ENCODE data around the gene MBTPS1. TPM values are rescaled to one million over a fixed set of nuclear protein-coding genes. Genes with fewer than 3 reads are reported as not detected.

MBTPS1 gene
- polyA plus RNA-seq, 3 donors: 26.4 to 73.8 (median 28.0) TPM

GRCh38 chr16:84085271-84085667 is 31.5 kb downstream of the MBTPS1 start:
- peaks cover 36% of the 10 kb centered on the region for H3K79me2 ChIP-seq (ENCODE audit: insufficient read depth, low read length)
- H3K27me3 ChIP-seq (ENCODE audit: control insufficient read depth in 2 of 2, insufficient read depth in 2 of 2, low read length in 2 of 2): no peaks in the 10 kb centered on the region
- Mint-ChIP-seq H3K27me3 (ENCODE audit: low read depth in 3 of 3) (peaks cover 0 to 3% (median 0%) of the 10 kb centered on the region in 3 donors), H3K27ac (peak overlapping the region in 2 of 7 donors; percentile 10 to 20), H3K4me3 (no peak overlapping the region), H3K9me3 (no peaks in the 10 kb centered on the region), H3K4me1 (peaks cover 68% of the 10 kb centered on the region), H3K36me3 (peaks cover 70% of the 10 kb centered on the region in 2 donors)
- H3K9ac ChIP-seq (ENCODE audit: insufficient read depth, low read length, poor library complexity, severe bottlenecking): no peak overlapping the region
- peak overlapping the region; percentile 6 to 42 for H3K27ac ChIP-seq (ENCODE audit: low read depth in 1 of 2, low read length in 2 of 2)
- H3K4me3 ChIP-seq (replicated peaks in 1 of 3; ENCODE audit: low read depth in 2 of 3, low read length in 3 of 3): no peak overlapping the region
- H3K36me3 ChIP-seq (replicated peaks in 1 of 2; ENCODE audit: control insufficient read depth in 1 of 2, insufficient read depth in 2 of 2, low read length in 2 of 2): peaks cover 44 to 70% of the 10 kb centered on the region in 2 donors
- WGBS (ENCODE audit: insufficient coverage): 76% methylated on average over 3 of the region's 8 CpGs
- intact Hi-C loops (cut with micrococcal nuclease): loop anchor here (5.0 kb wide), 2 partner anchors 47 to 102 kb away; partner anchors contain the start of gene TAF1C (in 1 of the 2)
- no peak overlapping the region for H3K4me2 ChIP-seq (replicated peaks; ENCODE audit: extremely low read depth, low read length, poor library complexity, severe bottlenecking)
- H4K20me1 ChIP-seq (ENCODE audit: insufficient read depth, low read length): peaks cover 10% of the 10 kb centered on the region
- no peaks in the 10 kb centered on the region for H3K9me3 ChIP-seq (replicated peaks in 1 of 2; ENCODE audit: control insufficient read depth in 1 of 2, insufficient read depth in 1 of 2, low read length in 2 of 2)
- no peak for TF ChIP-seq CTCF (IDR thresholded peaks at IDR 0.05)
- no peak for DNase-seq
- H2AFZ ChIP-seq (ENCODE audit: insufficient read depth, low read depth, low read length, poor library complexity, severe bottlenecking): no peak overlapping the region
- peaks cover 60 to 67% of the 10 kb centered on the region in 2 donors for H3K4me1 ChIP-seq (ENCODE audit: control insufficient read depth in 1 of 2, insufficient read depth in 2 of 2, low read length in 2 of 2)

GRCh38 chr16:84084570-84085270 is 32.0 kb downstream of the MBTPS1 start:
- Mint-ChIP-seq H3K4me3 (no peak overlapping the region), H3K9me3 (no peaks in the 10 kb centered on the region), H3K27me3 (ENCODE audit: low read depth in 3 of 3) (peaks cover 0 to 3% (median 0%) of the 10 kb centered on the region in 3 donors), H3K36me3 (peaks cover 70% of the 10 kb centered on the region in 2 donors), H3K27ac (peak overlapping the region in 3 of 7 donors; percentile 7 to 70 (median 57)), H3K4me1 (peaks cover 68% of the 10 kb centered on the region)
- peak in 2 of 3 donors; percentile 48 to 63 for DNase-seq
- peaks cover 10% of the 10 kb centered on the region for H4K20me1 ChIP-seq (ENCODE audit: insufficient read depth, low read length)
- H3K27ac ChIP-seq (ENCODE audit: low read depth in 1 of 2, low read length in 2 of 2): peak overlapping the region; percentile 6 to 42
- peak; percentile 77 for TF ChIP-seq CTCF (IDR thresholded peaks at IDR 0.05)
- no peaks in the 10 kb centered on the region for H3K27me3 ChIP-seq (ENCODE audit: control insufficient read depth in 2 of 2, insufficient read depth in 2 of 2, low read length in 2 of 2)
- H3K4me1 ChIP-seq (ENCODE audit: control insufficient read depth in 1 of 2, insufficient read depth in 2 of 2, low read length in 2 of 2): peaks cover 60 to 67% of the 10 kb centered on the region in 2 donors
- H3K9me3 ChIP-seq (replicated peaks in 1 of 2; ENCODE audit: control insufficient read depth in 1 of 2, insufficient read depth in 1 of 2, low read length in 2 of 2): no peaks in the 10 kb centered on the region
- no peak overlapping the region for H3K4me3 ChIP-seq (replicated peaks in 1 of 3; ENCODE audit: low read depth in 2 of 3, low read length in 3 of 3)
- no peak overlapping the region for H3K4me2 ChIP-seq (replicated peaks; ENCODE audit: extremely low read depth, low read length, poor library complexity, severe bottlenecking)
- H3K9ac ChIP-seq (ENCODE audit: insufficient read depth, low read length, poor library complexity, severe bottlenecking): no peak overlapping the region
- peaks cover 43 to 70% of the 10 kb centered on the region in 2 donors for H3K36me3 ChIP-seq (replicated peaks in 1 of 2; ENCODE audit: control insufficient read depth in 1 of 2, insufficient read depth in 2 of 2, low read length in 2 of 2)
- WGBS (ENCODE audit: insufficient coverage): 40% methylated on average over 7 of the region's 11 CpGs
- peaks cover 40% of the 10 kb centered on the region for H3K79me2 ChIP-seq (ENCODE audit: insufficient read depth, low read length)
- intact Hi-C loops (cut with micrococcal nuclease): loop anchor here (5.0 kb wide), 3 partner anchors 33 to 103 kb away; partner anchors contain the start of genes MBTPS1 (in 1 of the 2) and TAF1C (in 1 of the 2)
- H2AFZ ChIP-seq (ENCODE audit: insufficient read depth, low read depth, low read length, poor library complexity, severe bottlenecking): no peak overlapping the region

Data from CD14-positive monocyte (primary cell).